Measurements from ENCODE around the gene STRA8.

Gene STRA8

GRCh38 chr7:135270577-135271254 lies 37.1 kb downstream of the STRA8 start:
- DNase-seq, result no peak

GRCh38 chr7:135271255-135271615 lies 37.6 kb downstream of the STRA8 start:
- DNase-seq, result no peak

GRCh38 chr7:135272303-135272702 lies 38.7 kb downstream of the STRA8 start:
- DNase-seq, result no peak

GRCh38 chr7:135273581-135273980 lies 39.9 kb downstream of the STRA8 start:
- no peak for DNase-seq

GRCh38 chr7:135274495-135275268 lies 41.0 kb downstream of the STRA8 start:
- peak; percentile 22 to 62 (median 42) for DNase-seq

GRCh38 chr7:135275971-135276580 lies 42.4 kb downstream of the STRA8 start:
- DNase-seq, result no peak

GRCh38 chr7:135277161-135277560 lies 43.5 kb downstream of the STRA8 start:
- no peak for DNase-seq

GRCh38 chr7:135281363-135281949 lies 47.8 kb downstream of the STRA8 start:
- DNase-seq, result peak; percentile 33 to 80 (median 63)

- no peak for DNase-seq
These were observed 49.1 kb downstream of the STRA8 start for GRCh38 chr7:135282561-135283254.

GRCh38 chr7:135283959-135284638 lies 50.5 kb downstream of the STRA8 start:
- DNase-seq, result no peak

- no peak for DNase-seq
These were observed 52.1 kb downstream of the STRA8 start for GRCh38 chr7:135285547-135286233.

GRCh38 chr7:135286876-135287275 lies 53.2 kb downstream of the STRA8 start:
- DNase-seq, result no peak

GRCh38 chr7:135290594-135290993 lies 57.0 kb downstream of the STRA8 start:
- DNase-seq, result no peak

- DNase-seq, result no peak
These were observed 58.2 kb downstream of the STRA8 start for GRCh38 chr7:135291809-135292253.

GRCh38 chr7:135299235-135299634 lies 65.6 kb downstream of the STRA8 start:
- no peak for DNase-seq

GRCh38 chr7:135300913-135301765 lies 67.5 kb downstream of the STRA8 start:
- DNase-seq, result no peak

Data from stimulated activated naive CD4-positive, alpha-beta T cell (primary cell).